ENCODE results near the gene CAMK2N2.
A peak's percentile ranks its signal among the peaks of the same experiment; 100 is the strongest.
"Not testable (repeated sequence)": the region's sequence is repeated elsewhere in the genome, so short reads cannot be mapped to it uniquely, and the experiment has no call there.

Gene CAMK2N2

DNA sequence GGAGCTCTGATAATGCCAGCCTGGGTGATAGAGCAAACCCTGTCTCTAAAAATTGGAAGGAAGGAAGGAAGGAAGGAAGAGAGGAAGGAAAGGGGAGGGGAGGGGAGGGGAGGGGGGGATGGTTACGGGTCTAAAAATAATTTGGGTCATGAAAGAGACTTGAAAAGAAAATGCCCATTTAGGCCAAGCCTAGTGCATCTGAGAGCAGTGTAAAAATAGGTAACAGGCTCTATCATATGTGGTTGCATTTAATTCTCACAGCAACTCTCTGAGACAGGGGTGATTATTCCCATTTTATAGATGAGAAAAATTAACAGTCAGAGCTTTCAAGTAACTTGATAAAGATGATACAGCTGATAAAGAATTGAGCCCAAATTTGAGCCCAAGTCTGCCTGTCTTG, 10.9 kb upstream of the CAMK2N2 start:
- FAIRE-seq: no peak

- FAIRE-seq: not testable (repeated sequence)
These were observed 5.9 kb upstream of the CAMK2N2 start for GRCh38 chr3:184267249-184267648.

DNA sequence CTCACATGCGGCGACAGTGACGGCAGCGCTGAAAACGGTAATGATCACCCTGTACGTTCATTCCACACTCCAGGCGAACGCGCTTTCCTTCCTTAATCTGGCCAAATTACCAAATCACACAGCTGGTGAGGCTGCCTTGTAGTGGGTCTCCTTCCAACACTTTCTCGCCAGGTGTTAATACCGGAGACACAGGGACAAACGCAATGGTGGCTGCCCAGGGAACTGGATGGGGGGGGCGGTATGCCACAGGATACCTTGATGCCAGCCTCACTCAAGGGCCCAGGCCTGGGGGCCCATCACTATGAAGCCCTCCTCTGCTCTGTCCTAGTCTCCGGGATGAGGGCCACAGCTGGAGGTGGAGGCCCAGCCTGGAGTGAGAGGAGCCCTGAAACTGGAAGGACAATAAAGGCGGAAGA, 1.4 kb upstream of the CAMK2N2 start:
- no peak for FAIRE-seq

DNA sequence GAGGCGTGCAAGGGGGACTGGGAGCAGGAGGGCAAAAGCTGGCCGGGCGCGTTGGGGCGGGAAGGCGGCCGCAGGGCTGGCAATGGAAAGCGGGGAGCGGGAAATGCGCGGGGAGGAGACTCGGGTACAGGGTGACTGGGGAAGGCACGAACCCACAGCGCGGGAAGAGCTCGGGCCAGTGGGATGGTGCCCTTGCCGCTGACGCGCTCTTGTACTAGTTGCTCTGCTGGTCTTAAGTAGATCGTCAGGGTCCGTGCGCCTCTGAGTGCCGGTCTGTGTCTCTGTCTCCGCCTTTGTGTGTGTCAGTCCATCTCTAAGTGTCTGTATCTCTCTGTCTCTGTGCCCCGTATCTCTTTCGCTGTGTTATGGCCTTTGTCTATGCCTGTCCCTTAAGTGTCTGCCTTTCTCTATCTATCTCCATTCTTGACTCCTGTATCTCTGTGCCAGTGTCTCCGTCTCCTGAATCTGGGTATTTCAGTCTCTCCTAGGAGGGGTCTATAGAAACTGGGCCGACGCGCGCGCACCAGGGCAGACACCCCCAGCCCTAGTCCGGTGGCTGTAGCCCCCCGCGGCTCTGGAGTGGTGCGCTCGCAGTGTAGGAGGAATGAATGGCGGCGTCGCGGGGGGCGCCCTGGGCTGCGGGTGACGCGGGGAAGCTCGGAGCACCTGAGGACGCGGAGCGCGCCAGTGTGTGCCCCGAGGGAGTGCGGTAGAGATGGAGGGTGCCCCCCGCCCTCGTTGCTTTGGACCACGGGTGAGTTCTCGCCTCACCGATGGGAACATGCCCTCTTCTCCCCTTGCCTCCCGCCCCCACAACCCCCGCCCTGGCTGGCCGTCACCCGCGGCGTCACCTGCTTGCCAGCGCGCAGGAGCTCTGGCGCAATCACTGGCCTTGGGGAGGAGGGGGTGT, 756 bp upstream of the CAMK2N2 start:
- FAIRE-seq: no peak

- no peak for FAIRE-seq
These were observed 556 bp downstream of the CAMK2N2 start for GRCh38 chr3:184260724-184261269.

- no peak for FAIRE-seq
These were observed 1.3 kb downstream of the CAMK2N2 start for GRCh38 chr3:184259878-184260723.

- no peak for FAIRE-seq
These were observed 1.9 kb downstream of the CAMK2N2 start for GRCh38 chr3:184259396-184259877.

GRCh38 chr3:184258926-184259325, 2.4 kb downstream of the CAMK2N2 start:
- FAIRE-seq: no peak

DNA sequence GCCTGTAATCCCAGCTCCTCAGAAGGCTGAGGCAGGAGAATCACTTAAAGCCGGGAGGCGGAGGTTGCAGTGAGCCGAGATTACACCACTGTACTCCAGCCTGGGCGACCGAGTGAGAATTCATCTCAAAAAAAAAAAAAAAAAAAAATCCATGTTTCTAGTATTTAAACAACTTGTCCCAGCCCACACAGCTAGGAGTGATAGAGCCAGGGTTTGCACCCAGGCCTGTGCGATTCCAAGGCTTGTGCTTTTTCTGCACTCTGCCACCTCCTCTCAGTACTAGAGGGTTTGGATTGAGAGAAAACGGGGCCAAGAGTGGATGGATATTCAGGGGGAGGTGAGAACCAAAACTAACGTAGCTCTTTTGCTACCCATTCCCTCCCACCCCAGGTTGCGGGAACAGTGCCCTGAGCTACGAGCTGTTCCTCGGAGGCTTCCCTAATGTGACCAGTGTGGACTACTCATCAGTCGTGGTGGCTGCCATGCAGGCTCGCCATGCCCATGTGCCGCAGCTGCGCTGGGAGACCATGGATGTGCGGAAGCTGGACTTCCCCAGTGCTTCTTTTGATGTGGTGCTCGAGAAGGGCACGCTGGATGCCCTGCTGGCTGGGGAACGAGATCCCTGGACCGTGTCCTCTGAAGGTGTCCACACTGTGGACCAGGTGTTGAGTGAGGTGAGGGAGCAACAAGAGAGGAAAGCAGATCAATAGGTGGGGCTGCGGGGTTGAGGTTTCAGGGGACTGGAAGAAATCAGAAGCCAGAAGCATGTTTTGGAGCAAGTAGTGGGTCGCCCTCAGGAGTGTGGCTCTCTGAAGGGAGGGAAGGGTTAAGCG, 4.1 kb downstream of the CAMK2N2 start:
- no peak for FAIRE-seq

DNA sequence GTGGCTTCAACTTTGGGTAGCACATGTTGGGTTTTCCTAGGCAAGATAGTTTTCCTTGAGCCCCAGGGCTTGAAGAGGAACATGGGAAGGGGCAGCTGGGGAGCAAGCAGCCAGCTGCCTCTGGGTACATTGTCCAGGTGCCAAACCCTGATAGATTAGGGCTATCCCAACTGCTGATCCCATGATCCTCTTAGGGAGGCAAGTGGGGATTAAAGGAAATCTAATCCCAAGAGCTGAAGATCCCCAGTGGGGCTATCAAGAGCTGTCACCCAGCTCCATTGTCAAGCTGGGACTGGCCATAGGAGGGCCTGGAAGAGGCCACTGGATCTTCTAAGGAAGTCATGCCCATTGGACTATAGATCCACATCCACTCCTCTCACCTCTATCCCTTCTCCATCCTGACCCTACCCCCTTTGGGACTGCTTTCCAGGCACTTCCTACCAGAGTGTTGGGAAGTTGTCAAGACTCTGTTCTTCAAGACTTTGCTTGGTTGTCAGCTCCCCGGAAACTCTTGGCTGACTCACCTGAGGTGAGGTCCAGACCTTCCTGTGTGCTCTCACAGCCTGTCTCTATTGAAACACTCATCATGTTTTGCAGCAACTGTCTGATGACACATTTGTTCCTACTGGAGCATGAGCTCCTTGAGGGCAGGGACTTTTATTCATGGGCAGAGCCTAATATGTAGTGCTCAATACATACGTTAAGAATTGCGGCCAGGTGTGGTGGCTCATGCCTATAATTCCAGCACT, 5.9 kb downstream of the CAMK2N2 start:
- no peak for FAIRE-seq

DNA sequence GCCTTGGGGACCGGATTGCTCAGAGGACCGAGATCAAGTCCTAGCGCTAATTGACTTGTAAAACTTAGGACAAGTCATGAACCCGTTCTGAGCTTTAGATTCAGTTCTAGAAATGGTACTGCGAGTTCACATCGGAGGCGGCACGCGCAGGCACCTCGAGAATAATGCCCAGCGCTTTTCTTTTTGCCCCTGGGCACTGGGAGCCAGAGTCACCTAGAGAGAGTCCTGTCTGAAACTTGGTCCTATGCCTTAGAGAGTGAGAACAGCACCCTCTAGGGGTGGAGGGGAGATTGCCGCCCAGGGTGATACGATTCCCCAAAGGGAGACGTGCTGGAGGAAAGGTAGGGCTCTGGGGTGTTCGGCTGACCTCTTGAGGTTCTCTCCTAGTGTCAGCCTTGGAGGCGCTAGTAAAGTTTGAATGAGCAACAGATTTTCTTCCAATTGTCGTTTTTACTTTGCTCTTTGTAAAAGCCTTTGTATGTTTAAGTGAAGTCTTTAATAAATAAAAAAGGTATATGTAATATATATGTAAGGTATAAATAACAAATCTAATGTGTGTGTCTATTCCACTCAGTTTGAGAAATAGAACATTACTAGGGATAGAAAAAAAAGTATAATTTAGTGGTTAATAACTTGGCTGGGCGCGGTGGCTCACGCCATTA, 11.1 kb downstream of the CAMK2N2 start:
- FAIRE-seq: no peak

GRCh38 chr3:184249412-184250166, 11.8 kb downstream of the CAMK2N2 start, which contains the start of gene EEF1AKMT4:
Gene EEF1AKMT4 (plus strand): TSS chr3:184249672. CDS start chr3:184249695, 23 bp downstream.
- FAIRE-seq: peak; percentile 77

- no peak for FAIRE-seq
These were observed 12.6 kb downstream of the CAMK2N2 start, which contains the start of gene ALG3 for GRCh38 chr3:184248454-184249411. Gene ALG3 (minus strand): TSS chr3:184248962. CDS start chr3:184248940, 22 bp downstream.

- no peak for FAIRE-seq
These were observed 19.1 kb downstream of the CAMK2N2 start for GRCh38 chr3:184242297-184242685.

- FAIRE-seq: no peak
These were observed 19.7 kb downstream of the CAMK2N2 start for GRCh38 chr3:184241447-184242296.

DNA sequence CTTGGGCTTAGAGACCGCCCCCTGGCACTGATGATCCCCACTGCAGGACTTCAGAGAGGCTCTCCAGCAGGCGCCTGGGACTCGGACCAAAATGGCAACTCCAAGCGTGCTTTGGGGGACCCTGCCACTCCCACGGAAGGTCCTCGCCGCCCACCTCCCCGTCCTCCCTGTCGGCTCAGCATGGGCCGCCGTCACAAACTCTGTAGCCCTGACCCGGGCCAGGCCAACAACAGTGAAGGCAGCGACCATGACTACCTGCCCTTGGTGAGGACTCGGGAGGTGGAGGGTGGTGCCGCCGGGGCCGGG, 20.3 kb downstream of the CAMK2N2 start:
- FAIRE-seq: no peak

DNA sequence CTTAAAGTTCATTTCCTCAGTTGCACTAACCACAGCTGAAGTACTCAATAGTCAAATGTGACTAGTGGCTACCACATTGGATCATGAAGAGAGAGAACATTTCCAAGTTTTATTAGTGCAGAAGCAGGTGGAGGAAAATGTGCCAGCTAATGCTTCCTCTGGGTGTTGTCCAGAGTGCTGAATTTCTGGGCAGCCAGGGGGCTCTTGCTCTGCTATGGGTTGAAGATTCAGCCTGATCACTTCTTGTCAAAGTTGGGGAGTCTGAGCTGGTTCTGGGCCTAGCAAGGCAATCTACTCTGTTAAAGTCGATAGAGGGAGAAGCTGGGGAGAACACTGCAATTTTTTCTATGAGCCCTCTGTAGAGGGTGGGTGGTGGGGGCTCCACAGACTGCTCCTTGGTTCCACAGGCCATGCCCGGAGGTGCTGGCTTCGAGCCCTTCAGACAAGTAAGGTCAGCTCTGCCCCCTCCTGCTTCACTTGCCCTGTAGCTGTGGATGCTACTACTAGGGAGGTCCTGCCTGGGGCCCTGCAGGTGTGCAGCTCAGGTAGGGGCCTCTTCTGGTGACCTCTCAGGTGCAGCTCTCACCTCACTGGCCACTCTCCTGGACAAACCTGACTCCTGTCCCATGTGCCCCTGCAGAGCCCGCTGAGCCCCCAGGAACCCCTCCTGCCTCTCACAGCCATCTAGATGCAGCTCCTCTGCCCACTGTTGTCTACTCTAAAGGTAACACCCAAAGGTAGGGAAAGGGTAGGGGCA, 20.8 kb downstream of the CAMK2N2 start:
- FAIRE-seq: no peak

Data from endometrium (tissue), 2 donors.